Peyer's patch (tissue), 4 donors: ENCODE data around the gene SUN3.

ENCODE experiments used
- POLR2A ChIP-seq, 2 donors: fragments of 450-650 bp; IDR thresholded peaks; one replicate each; pipeline ENCODE4 v1.5.1; 2017; ENCODE audit warnings: antibody characterized with exemption in 2 of 2, mild to moderate bottlenecking in 2 of 2, moderate library complexity in 2 of 2
- TF ChIP-seq, protein P1 (sequence below), 6 experiments: fragments of 450-650 bp in 4 of 6; fragments of 200-600 bp in 2 of 6; sonication (generic) in 1 of 6; IDR thresholded peaks; one replicate each; pipeline ENCODE4 v1.5.1; 2017 to 2019; ENCODE audit warnings: antibody characterized with exemption in 6 of 6, mild to moderate bottlenecking in 3 of 6, moderate library complexity in 1 of 6

DNA sequence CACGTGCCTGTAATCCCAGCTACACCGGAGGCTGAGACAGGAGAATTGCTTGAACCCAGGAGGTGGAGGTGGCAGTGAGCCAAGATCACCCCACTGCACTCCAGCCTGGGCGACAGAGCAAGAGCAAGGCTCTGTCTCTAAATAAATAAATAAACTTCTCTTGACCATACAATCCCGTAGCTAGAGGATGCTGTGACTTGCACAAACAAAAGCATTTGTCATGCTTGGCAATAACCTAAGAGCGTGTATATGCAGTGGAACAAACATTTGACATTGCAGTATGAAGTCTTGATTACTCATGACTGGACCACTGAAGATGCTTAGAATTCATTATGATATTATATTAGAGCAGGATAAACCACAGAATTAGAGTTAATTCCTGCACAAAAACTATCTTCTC, 5.0 kb upstream of the SUN3 start:
- TF ChIP-seq POLR2A (IDR thresholded peaks at IDR 0.05), result no peak
- TF ChIP-seq, protein P1, sequence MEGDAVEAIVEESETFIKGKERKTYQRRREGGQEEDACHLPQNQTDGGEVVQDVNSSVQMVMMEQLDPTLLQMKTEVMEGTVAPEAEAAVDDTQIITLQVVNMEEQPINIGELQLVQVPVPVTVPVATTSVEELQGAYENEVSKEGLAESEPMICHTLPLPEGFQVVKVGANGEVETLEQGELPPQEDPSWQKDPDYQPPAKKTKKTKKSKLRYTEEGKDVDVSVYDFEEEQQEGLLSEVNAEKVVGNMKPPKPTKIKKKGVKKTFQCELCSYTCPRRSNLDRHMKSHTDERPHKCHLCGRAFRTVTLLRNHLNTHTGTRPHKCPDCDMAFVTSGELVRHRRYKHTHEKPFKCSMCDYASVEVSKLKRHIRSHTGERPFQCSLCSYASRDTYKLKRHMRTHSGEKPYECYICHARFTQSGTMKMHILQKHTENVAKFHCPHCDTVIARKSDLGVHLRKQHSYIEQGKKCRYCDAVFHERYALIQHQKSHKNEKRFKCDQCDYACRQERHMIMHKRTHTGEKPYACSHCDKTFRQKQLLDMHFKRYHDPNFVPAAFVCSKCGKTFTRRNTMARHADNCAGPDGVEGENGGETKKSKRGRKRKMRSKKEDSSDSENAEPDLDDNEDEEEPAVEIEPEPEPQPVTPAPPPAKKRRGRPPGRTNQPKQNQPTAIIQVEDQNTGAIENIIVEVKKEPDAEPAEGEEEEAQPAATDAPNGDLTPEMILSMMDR (IDR thresholded peaks at IDR 0.05), result no peak
